Lower leg skin (tissue), 4 donors: ENCODE data around the gene HNMT. TPM values are rescaled to one million over a fixed set of nuclear protein-coding genes. Genes with fewer than 3 reads are reported as not detected.

Experiments used
- DNase-seq, 2 donors: peaks; one replicate each; pipeline ENCODE4 v3.0.0-alpha.2; 2019; ENCODE audit warnings: low spot score in 2 of 2
- H3K4me3 ChIP-seq: fragments of 200-600 bp; sonication (generic); 2 replicates; pipeline ENCODE4 v1.5.1; 2017; ENCODE audit warnings: mild to moderate bottlenecking, low read depth; ENCODE audit not compliant: poor library complexity, severe bottlenecking
- CTCF ChIP-seq, 3 donors: fragments of 450-650 bp; IDR thresholded peaks; one replicate each; pipeline ENCODE4 v1.5.1; 2016; ENCODE audit warnings: antibody characterized with exemption in 3 of 3, mild to moderate bottlenecking in 3 of 3, moderate library complexity in 2 of 3
- POLR2A ChIP-seq, 2 donors: fragments of 450-650 bp; IDR thresholded peaks; one replicate each; pipeline ENCODE4 v1.6.1; 2016 to 2017; ENCODE audit warnings: antibody characterized with exemption in 2 of 2, mild to moderate bottlenecking in 1 of 2, moderate library complexity in 1 of 2
- WGBS, 2 donors: methylation state at CpG; one replicate each; pipeline ENCODE4 v1.1.5; 2018; 5-methylcytosine and 5-hydroxymethylcytosine counted together
- intact Hi-C: fragments of 100-400 bp; cut with DNase I; formaldehyde crosslinking; loops from one replicate; pipeline ENCODE4 v1.15.0; 2023; ENCODE audit warnings: low total_unique reads
- total RNA-seq, 4 donors: library from RNA; depleted of rRNA; stranded (reverse); fragments of >200 nt; gene quantifications; one replicate each; pipeline ENCODE4 v1.1.0, GENCODE V29; 2016

Gene HNMT
- total RNA-seq, 4 donors from 2014 or later, result 21.3 to 33.1 (median 28.8) TPM

- intact Hi-C loops, result loop anchor here (2.0 kb wide), 1 partner anchor 70 kb away; no protein-coding TSS in a partner anchor
- WGBS, 2 donors, result 74 to 81% methylated on average over 1 of the region's 1 CpG
- H3K4me3 ChIP-seq, result no peak overlapping the region
- TF ChIP-seq CTCF (IDR thresholded peaks at IDR 0.05) (no peak), POLR2A (IDR thresholded peaks at IDR 0.05) (no peak)
- no peak for DNase-seq
Observed at GRCh38 chr2:138020432-138020831, 56.2 kb downstream of the HNMT start.

- TF ChIP-seq CTCF (IDR thresholded peaks at IDR 0.05), result no peak
- no peak for TF ChIP-seq POLR2A (IDR thresholded peaks at IDR 0.05)
- WGBS, 2 donors, result 90 to 97% methylated on average over 1 of the region's 1 CpG
- no peak for DNase-seq
- H3K4me3 ChIP-seq, result no peak overlapping the region
- intact Hi-C loops, result loop anchor here (2.0 kb wide), 1 partner anchor 70 kb away; no protein-coding TSS in a partner anchor
Observed at GRCh38 chr2:138021154-138021553, 56.9 kb downstream of the HNMT start.

GRCh38 chr2:138023298-138023697, 59.0 kb downstream of the HNMT start:
- intact Hi-C loops, result no loop called here
- 64 to 80% methylated on average over 4 of the region's 4 CpGs for WGBS, 2 donors
- no peak for TF ChIP-seq CTCF (IDR thresholded peaks at IDR 0.05)
- TF ChIP-seq POLR2A (IDR thresholded peaks at IDR 0.05), result no peak
- no peak overlapping the region for H3K4me3 ChIP-seq
- no peak for DNase-seq

GRCh38 chr2:138023976-138024375, 59.7 kb downstream of the HNMT start:
- WGBS, 2 donors, result 57 to 61% methylated on average over 2 of the region's 2 CpGs
- TF ChIP-seq POLR2A (IDR thresholded peaks at IDR 0.05) (no peak), CTCF (IDR thresholded peaks at IDR 0.05) (no peak)
- intact Hi-C loops, result no loop called here
- no peak overlapping the region for H3K4me3 ChIP-seq
- no peak for DNase-seq

GRCh38 chr2:138026111-138027020, 62.1 kb downstream of the HNMT start:
- TF ChIP-seq CTCF (IDR thresholded peaks at IDR 0.05) (no peak), POLR2A (IDR thresholded peaks at IDR 0.05) (no peak)
- DNase-seq, result no peak
- 85 to 90% methylated on average over 6 of the region's 6 CpGs for WGBS, 2 donors
- intact Hi-C loops, result no loop called here
- H3K4me3 ChIP-seq, result no peak overlapping the region
